ENCODE data around the gene LYPD4.

Gene LYPD4

GRCh38 chr19:41804336-41804735 is 40.1 kb downstream of the LYPD4 start:
- Histone ChIP-seq H3K27ac (ENCODE audit: insufficient read depth in 1 of 2, low read depth in 1 of 2, low read length in 2 of 2, poor library complexity in 1 of 2, severe bottlenecking in 2 of 2) (no peak overlapping the region), H3K4me1 (ENCODE audit: control extremely low read depth in 1 of 4, control insufficient read depth in 4 of 4, insufficient read depth in 4 of 4, low read length in 3 of 4) (peaks cover 31 to 52% (median 44%) of the 10 kb centered on the region in 4 experiments), H3K27me3 (replicated peaks in 2 of 5; ENCODE audit: control insufficient read depth in 4 of 5, insufficient read depth in 5 of 5, low read length in 4 of 5) (no peaks in the 10 kb centered on the region), H3K36me3 (ENCODE audit: control insufficient read depth in 4 of 4, insufficient read depth in 4 of 4, low read length in 3 of 4) (no peaks in the 10 kb centered on the region), H3K4me3 (ENCODE audit: control insufficient read depth in 1 of 7, extremely low read depth in 1 of 7, insufficient read depth in 4 of 7, low read depth in 2 of 7, low read length in 6 of 7) (no peak overlapping the region), H3K9me3 (ENCODE audit: control extremely low read depth in 1 of 5, control insufficient read depth in 4 of 5, insufficient read depth in 2 of 5, low read depth in 1 of 5, low read length in 4 of 5) (peaks cover 0 to 8% (median 0%) of the 10 kb centered on the region in 5 experiments)
- ChIA-PET CTCF (interaction anchor here (1.0 to 4.0 kb wide), 4 partner anchors 9 to 17 kb away, joined by 4 to 29 read pairs (median 12); no protein-coding TSS in a partner anchor), POLR2A (no interaction called here)
- DNase-seq: no peak
- no CpG with 5 or more reads among the region's 3 CpGs for WGBS (ENCODE audit: insufficient coverage)

DNA sequence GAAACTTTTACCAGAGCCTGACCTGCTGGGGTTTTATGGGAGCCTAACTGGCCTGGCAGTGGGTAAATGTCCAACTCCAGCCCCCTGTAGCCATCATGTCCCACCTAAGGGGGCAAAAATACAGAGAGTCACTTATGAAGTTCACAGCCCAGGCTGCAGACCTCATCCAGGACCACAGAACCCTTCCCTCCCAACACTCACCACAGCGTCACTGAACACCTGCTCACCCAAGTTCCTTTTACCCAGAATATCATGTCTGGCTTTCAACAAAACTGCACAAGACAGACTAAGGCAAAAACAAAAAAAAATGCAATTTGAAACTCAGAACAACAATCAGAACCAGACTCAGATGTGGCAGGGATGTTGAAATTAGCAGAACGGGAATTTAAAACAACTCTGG is 41.7 kb downstream of the LYPD4 start:
- Histone ChIP-seq H3K9me3 (ENCODE audit: control extremely low read depth in 1 of 5, control insufficient read depth in 4 of 5, insufficient read depth in 2 of 5, low read depth in 1 of 5, low read length in 4 of 5) (peaks cover 0 to 8% (median 0%) of the 10 kb centered on the region in 5 experiments), H3K4me3 (ENCODE audit: control insufficient read depth in 1 of 7, extremely low read depth in 1 of 7, insufficient read depth in 4 of 7, low read depth in 2 of 7, low read length in 6 of 7) (peak overlapping the region in 1 of 7 experiments; percentile 11), H3K27me3 (replicated peaks in 2 of 5; ENCODE audit: control insufficient read depth in 4 of 5, insufficient read depth in 5 of 5, low read length in 4 of 5) (no peaks in the 10 kb centered on the region), H3K4me1 (ENCODE audit: control extremely low read depth in 1 of 4, control insufficient read depth in 4 of 4, insufficient read depth in 4 of 4, low read length in 3 of 4) (peaks cover 22 to 37% (median 30%) of the 10 kb centered on the region in 4 experiments), H3K27ac (ENCODE audit: insufficient read depth in 1 of 2, low read depth in 1 of 2, low read length in 2 of 2, poor library complexity in 1 of 2, severe bottlenecking in 2 of 2) (no peak overlapping the region), H3K36me3 (ENCODE audit: control insufficient read depth in 4 of 4, insufficient read depth in 4 of 4, low read length in 3 of 4) (no peaks in the 10 kb centered on the region)
- POLR2A ChIA-PET: no interaction called here
- 17% methylated on average over 2 of the region's 2 CpGs for WGBS (ENCODE audit: insufficient coverage)
- peak in 2 of 3 donors; percentile 86 to 89 for DNase-seq
- CTCF ChIA-PET: interaction anchor here (1.0 to 4.0 kb wide), 6 partner anchors 8 to 34 kb away, joined by 3 to 29 read pairs (median 10); no protein-coding TSS in a partner anchor

- no peak overlapping the region for H3K27ac ChIP-seq (ENCODE audit: insufficient read depth in 1 of 2, low read depth in 1 of 2, low read length in 2 of 2, poor library complexity in 1 of 2, severe bottlenecking in 2 of 2)
- WGBS (ENCODE audit: insufficient coverage): 33% methylated on average over 1 of the region's 2 CpGs
- H3K4me3 ChIP-seq (ENCODE audit: control insufficient read depth in 1 of 7, extremely low read depth in 1 of 7, insufficient read depth in 4 of 7, low read depth in 2 of 7, low read length in 6 of 7): no peak overlapping the region
- H3K9me3 ChIP-seq (ENCODE audit: control extremely low read depth in 1 of 5, control insufficient read depth in 4 of 5, insufficient read depth in 2 of 5, low read depth in 1 of 5, low read length in 4 of 5): peaks cover 0 to 8% (median 0%) of the 10 kb centered on the region in 5 experiments
- no peaks in the 10 kb centered on the region for H3K36me3 ChIP-seq (ENCODE audit: control insufficient read depth in 4 of 4, insufficient read depth in 4 of 4, low read length in 3 of 4)
- no peaks in the 10 kb centered on the region for H3K27me3 ChIP-seq (replicated peaks in 2 of 5; ENCODE audit: control insufficient read depth in 4 of 5, insufficient read depth in 5 of 5, low read length in 4 of 5)
- CTCF ChIA-PET: interaction anchor here (1.3 to 4.0 kb wide), 5 partner anchors 9 to 19 kb away, joined by 4 to 29 read pairs (median 14); no protein-coding TSS in a partner anchor
- H3K4me1 ChIP-seq (ENCODE audit: control extremely low read depth in 1 of 4, control insufficient read depth in 4 of 4, insufficient read depth in 4 of 4, low read length in 3 of 4): peaks cover 21 to 37% (median 29%) of the 10 kb centered on the region in 4 experiments
- POLR2A ChIA-PET: no interaction called here
- peak in 2 of 3 donors; percentile 82 to 87 for DNase-seq
Measured at GRCh38 chr19:41801792-41802211, 42.7 kb downstream of the LYPD4 start.

- Histone ChIP-seq H3K27ac (ENCODE audit: insufficient read depth in 1 of 2, low read depth in 1 of 2, low read length in 2 of 2, poor library complexity in 1 of 2, severe bottlenecking in 2 of 2) (no peak overlapping the region), H3K27me3 (replicated peaks in 2 of 5; ENCODE audit: control insufficient read depth in 4 of 5, insufficient read depth in 5 of 5, low read length in 4 of 5) (no peaks in the 10 kb centered on the region), H3K4me1 (ENCODE audit: control extremely low read depth in 1 of 4, control insufficient read depth in 4 of 4, insufficient read depth in 4 of 4, low read length in 3 of 4) (peaks cover 21 to 44% (median 29%) of the 10 kb centered on the region in 4 experiments), H3K9me3 (ENCODE audit: control extremely low read depth in 1 of 5, control insufficient read depth in 4 of 5, insufficient read depth in 2 of 5, low read depth in 1 of 5, low read length in 4 of 5) (peaks cover 0 to 8% (median 0%) of the 10 kb centered on the region in 5 experiments), H3K4me3 (ENCODE audit: control insufficient read depth in 1 of 7, extremely low read depth in 1 of 7, insufficient read depth in 4 of 7, low read depth in 2 of 7, low read length in 6 of 7) (peak overlapping the region in 2 of 7 experiments; percentile 17 to 37), H3K36me3 (ENCODE audit: control insufficient read depth in 4 of 4, insufficient read depth in 4 of 4, low read length in 3 of 4) (no peaks in the 10 kb centered on the region)
- 86% methylated on average over 2 of the region's 4 CpGs for WGBS (ENCODE audit: insufficient coverage)
- CTCF ChIA-PET: interaction anchor here (1.3 to 4.0 kb wide), 5 partner anchors 9 to 20 kb away, joined by 4 to 29 read pairs (median 14); no protein-coding TSS in a partner anchor
- POLR2A ChIA-PET: no interaction called here
- DNase-seq: no peak
Measured at GRCh38 chr19:41801031-41801430, 43.5 kb downstream of the LYPD4 start.

DNA sequence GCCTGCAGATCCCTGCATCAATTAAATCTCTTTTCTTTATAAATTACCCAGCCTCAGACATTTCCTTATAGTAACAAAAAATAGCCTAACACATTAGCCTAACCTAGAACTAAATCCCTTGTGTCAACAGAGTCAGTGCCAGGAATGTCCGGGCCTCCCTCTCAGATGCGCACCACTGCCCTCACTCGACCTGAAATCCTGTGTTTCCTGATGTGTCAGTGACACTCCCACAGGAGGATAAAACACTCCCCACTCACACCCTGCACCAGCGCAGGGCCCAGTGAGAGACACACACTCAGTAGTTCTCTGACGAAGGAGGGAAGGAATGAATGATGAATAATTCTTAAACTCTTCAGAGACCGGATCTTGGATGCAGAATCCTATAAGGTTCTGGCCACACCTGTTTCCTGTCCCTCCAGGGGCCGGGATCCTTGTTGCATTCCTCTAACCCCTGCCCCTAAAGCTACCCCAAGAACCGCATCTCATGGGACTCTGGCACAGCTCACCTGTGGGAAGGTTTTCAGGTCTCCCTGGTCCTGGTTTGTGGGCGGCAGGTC is 45.0 kb downstream of the LYPD4 start:
- peak overlapping the region in 1 of 7 experiments; percentile 27 for H3K4me3 ChIP-seq (ENCODE audit: control insufficient read depth in 1 of 7, extremely low read depth in 1 of 7, insufficient read depth in 4 of 7, low read depth in 2 of 7, low read length in 6 of 7)
- H3K9me3 ChIP-seq (ENCODE audit: control extremely low read depth in 1 of 5, control insufficient read depth in 4 of 5, insufficient read depth in 2 of 5, low read depth in 1 of 5, low read length in 4 of 5): peaks cover 0 to 8% (median 0%) of the 10 kb centered on the region in 5 experiments
- no peaks in the 10 kb centered on the region for H3K36me3 ChIP-seq (ENCODE audit: control insufficient read depth in 4 of 4, insufficient read depth in 4 of 4, low read length in 3 of 4)
- H3K27me3 ChIP-seq (replicated peaks in 2 of 5; ENCODE audit: control insufficient read depth in 4 of 5, insufficient read depth in 5 of 5, low read length in 4 of 5): no peaks in the 10 kb centered on the region
- CTCF ChIA-PET: interaction anchor here (4.0 kb wide), 1 partner anchor 12 kb away, joined by 14 read pairs; no protein-coding TSS in a partner anchor
- no peak for DNase-seq
- POLR2A ChIA-PET: no interaction called here
- H3K27ac ChIP-seq (ENCODE audit: insufficient read depth in 1 of 2, low read depth in 1 of 2, low read length in 2 of 2, poor library complexity in 1 of 2, severe bottlenecking in 2 of 2): no peak overlapping the region
- H3K4me1 ChIP-seq (ENCODE audit: control extremely low read depth in 1 of 4, control insufficient read depth in 4 of 4, insufficient read depth in 4 of 4, low read length in 3 of 4): peaks cover 17 to 41% (median 25%) of the 10 kb centered on the region in 4 experiments
- 98% methylated on average over 5 of the region's 9 CpGs for WGBS (ENCODE audit: insufficient coverage)

GRCh38 chr19:41796901-41797300 is 47.6 kb downstream of the LYPD4 start:
- peaks cover 2 to 16% (median 4%) of the 10 kb centered on the region in 4 experiments for H3K4me1 ChIP-seq (ENCODE audit: control extremely low read depth in 1 of 4, control insufficient read depth in 4 of 4, insufficient read depth in 4 of 4, low read length in 3 of 4)
- H3K36me3 ChIP-seq (ENCODE audit: control insufficient read depth in 4 of 4, insufficient read depth in 4 of 4, low read length in 3 of 4): no peaks in the 10 kb centered on the region
- WGBS (ENCODE audit: insufficient coverage): 100% methylated on average over 1 of the region's 1 CpG
- H3K27me3 ChIP-seq (replicated peaks in 2 of 5; ENCODE audit: control insufficient read depth in 4 of 5, insufficient read depth in 5 of 5, low read length in 4 of 5): no peaks in the 10 kb centered on the region
- H3K9me3 ChIP-seq (ENCODE audit: control extremely low read depth in 1 of 5, control insufficient read depth in 4 of 5, insufficient read depth in 2 of 5, low read depth in 1 of 5, low read length in 4 of 5): peaks cover 0 to 8% (median 0%) of the 10 kb centered on the region in 5 experiments
- H3K4me3 ChIP-seq (ENCODE audit: control insufficient read depth in 1 of 7, extremely low read depth in 1 of 7, insufficient read depth in 4 of 7, low read depth in 2 of 7, low read length in 6 of 7): peak overlapping the region in 1 of 7 experiments; percentile 47
- no peak overlapping the region for H3K27ac ChIP-seq (ENCODE audit: insufficient read depth in 1 of 2, low read depth in 1 of 2, low read length in 2 of 2, poor library complexity in 1 of 2, severe bottlenecking in 2 of 2)
- DNase-seq: no peak
- POLR2A ChIA-PET: no interaction called here
- CTCF ChIA-PET: interaction anchor here (1.2 to 2.6 kb wide), 3 partner anchors 11 to 44 kb away, joined by 6 to 13 read pairs (median 7); no protein-coding TSS in a partner anchor

DNA sequence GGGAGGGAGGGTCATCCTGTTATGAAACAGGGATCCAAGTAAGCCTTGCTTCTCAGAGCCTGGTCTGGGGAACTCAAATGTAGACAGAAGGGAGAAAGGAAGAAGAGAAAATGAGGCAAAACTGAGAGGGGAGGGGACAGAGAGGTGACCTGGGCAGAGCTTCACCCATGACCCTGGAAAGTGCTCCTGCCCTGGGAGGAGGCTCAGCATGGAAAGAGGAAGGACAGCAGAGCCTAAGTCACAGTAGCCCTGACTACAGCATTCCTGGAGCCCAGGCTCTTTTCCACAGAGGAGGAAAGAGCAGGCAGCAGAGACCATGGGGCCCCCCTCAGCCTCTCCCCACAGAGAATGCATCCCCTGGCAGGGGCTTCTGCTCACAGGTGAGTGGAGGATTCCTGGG is 48.1 kb downstream of the LYPD4 start, which contains the start of gene CEACAM3:
Gene CEACAM3 (plus strand): TSS at position 226 of the 400 bp plus-strand sequence. CDS start 91 bp downstream, at position 317.
- ChIA-PET POLR2A (no interaction called here), CTCF (interaction anchor here (1.2 to 7.7 kb wide), 9 partner anchors 11 to 89 kb away, joined by 4 to 250 read pairs (median 6); no protein-coding TSS in a partner anchor)
- peaks cover 0 to 11% (median under 1%) of the 10 kb centered on the region in 4 experiments for H3K4me1 ChIP-seq (ENCODE audit: control extremely low read depth in 1 of 4, control insufficient read depth in 4 of 4, insufficient read depth in 4 of 4, low read length in 3 of 4)
- H3K36me3 ChIP-seq (ENCODE audit: control insufficient read depth in 4 of 4, insufficient read depth in 4 of 4, low read length in 3 of 4): no peaks in the 10 kb centered on the region
- DNase-seq: no peak
- peak within 1 kb of the TSS in 1 of 7 experiments; percentile 47 for H3K4me3 ChIP-seq (ENCODE audit: control insufficient read depth in 1 of 7, extremely low read depth in 1 of 7, insufficient read depth in 4 of 7, low read depth in 2 of 7, low read length in 6 of 7)
- H3K27me3 ChIP-seq (replicated peaks in 2 of 5; ENCODE audit: control insufficient read depth in 4 of 5, insufficient read depth in 5 of 5, low read length in 4 of 5): no peaks in the 10 kb centered on the region
- no peak within 1 kb of the TSS for H3K27ac ChIP-seq (ENCODE audit: insufficient read depth in 1 of 2, low read depth in 1 of 2, low read length in 2 of 2, poor library complexity in 1 of 2, severe bottlenecking in 2 of 2)
- H3K9me3 ChIP-seq (ENCODE audit: control extremely low read depth in 1 of 5, control insufficient read depth in 4 of 5, insufficient read depth in 2 of 5, low read depth in 1 of 5, low read length in 4 of 5): peaks cover 0 to 7% (median 0%) of the 10 kb centered on the region in 5 experiments

Measured in common myeloid progenitor, CD34-positive (primary cell).